ENCODE measurements around the gene MGST3.
A peak's percentile ranks its signal among the peaks of the same experiment; 100 is the strongest.
"Not testable (repeated sequence)": the region's sequence is repeated elsewhere in the genome, so short reads cannot be mapped to it uniquely, and the experiment has no call there.

The MGST3 gene

DNA sequence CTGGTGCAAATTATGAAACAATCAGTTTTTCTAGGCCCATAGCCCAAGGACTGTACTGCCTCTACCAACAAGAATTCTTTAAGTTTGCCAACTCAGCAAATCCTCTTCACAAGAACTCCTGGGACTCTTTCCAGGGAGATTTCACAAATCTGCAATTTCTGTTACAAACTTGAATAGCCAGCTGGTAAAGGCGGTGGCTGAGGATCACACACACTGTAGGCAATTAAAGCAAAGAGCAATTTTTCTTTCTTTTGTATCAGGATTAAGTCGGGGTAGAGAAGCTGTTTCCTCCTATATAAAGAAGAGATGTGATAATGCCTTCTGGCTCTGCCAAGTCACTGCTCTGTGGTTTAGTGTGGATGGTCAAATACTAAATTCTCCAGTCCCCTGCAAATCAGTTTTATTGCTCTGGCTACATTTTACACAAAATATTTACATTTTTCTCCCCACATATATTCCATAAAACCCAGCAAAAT, 65.6 kb downstream of the MGST3 start:
- no peak for DNase-seq (ENCODE audit: low read depth in 1 of 2, low spot score in 1 of 2)
- Histone ChIP-seq H3K27ac (replicated peaks) (peak overlapping the region; percentile 9), H3K27me3 (ENCODE audit: insufficient read depth, poor library complexity, severe bottlenecking) (no peaks in the 10 kb centered on the region), H3K4me3 (replicated peaks; ENCODE audit: insufficient read depth, low read length) (peak overlapping the region; percentile 69)
- TF ChIP-seq CTCF (IDR thresholded peaks at IDR 0.05; ENCODE audit: insufficient read depth, low read length) (no peak), SPI1 (IDR thresholded peaks at IDR 0.05; ENCODE audit: borderline replicate concordance, low read depth) (no peak)

DNA sequence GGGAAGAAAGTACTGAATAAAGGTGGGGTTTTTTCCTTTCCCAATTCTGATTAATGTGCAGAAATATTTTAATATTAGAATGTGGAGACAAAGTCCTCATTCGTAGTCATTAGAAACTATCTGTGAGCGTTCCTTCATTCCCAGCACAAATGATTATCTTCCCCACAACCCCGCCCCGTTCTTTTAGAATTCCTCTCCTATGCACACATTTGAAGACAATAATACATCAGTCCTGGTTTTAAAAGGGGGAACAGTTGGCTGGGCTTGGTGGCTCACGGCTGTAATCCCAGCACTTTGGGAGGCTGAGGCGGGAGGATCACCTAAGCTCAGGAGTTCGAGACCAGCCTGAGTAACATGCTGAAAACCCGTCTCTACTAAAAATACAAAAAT, 66.5 kb downstream of the MGST3 start:
- Histone ChIP-seq H3K27ac (replicated peaks) (peak overlapping the region; percentile 87), H3K27me3 (ENCODE audit: insufficient read depth, poor library complexity, severe bottlenecking) (no peaks in the 10 kb centered on the region), H3K4me3 (replicated peaks; ENCODE audit: insufficient read depth, low read length) (peak overlapping the region; percentile 69)
- TF ChIP-seq SPI1 (IDR thresholded peaks at IDR 0.05; ENCODE audit: borderline replicate concordance, low read depth) (no peak), GABPA (IDR thresholded peaks at IDR 0.05; ENCODE audit: low read depth) (no peak)
- DNase-seq (ENCODE audit: low read depth in 1 of 2, low spot score in 1 of 2) = no peak

GRCh38 chr1:165697881-165698760, 67.1 kb downstream of the MGST3 start, which contains the start of gene ALDH9A1:
ALDH9A1 (minus strand) TSS chr1:165698562; CDS start chr1:165698558, 4 bp downstream.
- H3K4me3 ChIP-seq (replicated peaks; ENCODE audit: insufficient read depth, low read length) = peak within 1 kb of the TSS; percentile 69
- H3K27ac ChIP-seq (replicated peaks) = peak within 1 kb of the TSS; percentile 87
- no peaks in the 10 kb centered on the region for H3K27me3 ChIP-seq (ENCODE audit: insufficient read depth, poor library complexity, severe bottlenecking)
- peak; percentile 81 to 91 for DNase-seq (ENCODE audit: low read depth in 1 of 2, low spot score in 1 of 2)
- peak; percentile 45; the same call in 1 of the 2 replicates for TF ChIP-seq GABPA (IDR thresholded peaks at IDR 0.05; ENCODE audit: low read depth)
- TF ChIP-seq REST (IDR thresholded peaks at IDR 0.05; ENCODE audit: insufficient replicate concordance, low read depth) = peak; percentile 48
- no peak for TF ChIP-seq SPI1 (IDR thresholded peaks at IDR 0.05; ENCODE audit: borderline replicate concordance, low read depth)
- peak; percentile 84 for TF ChIP-seq POLR2AphosphoS5 (IDR thresholded peaks at IDR 0.05; ENCODE audit: low read depth)
- TF ChIP-seq CTCF (IDR thresholded peaks at IDR 0.05; ENCODE audit: insufficient read depth, low read length) = no peak

DNA sequence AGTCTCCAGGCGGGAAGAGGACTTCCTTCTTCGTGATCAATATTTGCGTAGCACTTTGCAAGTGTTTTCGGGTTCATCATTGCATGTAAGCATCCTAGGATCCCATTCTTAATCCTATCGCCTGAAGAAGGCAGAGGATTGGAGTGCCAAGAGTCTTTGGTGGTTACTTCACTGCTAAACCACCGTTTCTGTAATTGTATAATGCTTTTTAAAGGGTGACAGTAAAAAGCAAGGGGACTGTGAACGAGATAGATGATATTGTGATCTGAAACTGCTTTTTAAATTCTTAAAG, 67.7 kb downstream of the MGST3 start:
- H3K27me3 ChIP-seq (ENCODE audit: insufficient read depth, poor library complexity, severe bottlenecking) = no peaks in the 10 kb centered on the region
- H3K4me3 ChIP-seq (replicated peaks; ENCODE audit: insufficient read depth, low read length) = peak overlapping the region; percentile 69
- TF ChIP-seq SPI1 (IDR thresholded peaks at IDR 0.05; ENCODE audit: borderline replicate concordance, low read depth) (peak; percentile 26; the same call in 1 of the 2 replicates), CTCF (IDR thresholded peaks at IDR 0.05; ENCODE audit: insufficient read depth, low read length) (no peak), GABPA (IDR thresholded peaks at IDR 0.05; ENCODE audit: low read depth) (no peak), POLR2AphosphoS5 (IDR thresholded peaks at IDR 0.05; ENCODE audit: low read depth) (no peak; the same call in 1 of the 2 replicates)
- peak overlapping the region; percentile 87 for H3K27ac ChIP-seq (replicated peaks)
- DNase-seq (ENCODE audit: low read depth in 1 of 2, low spot score in 1 of 2) = no peak

GRCh38 chr1:165699577-165699976, 68.5 kb downstream of the MGST3 start:
- no peak overlapping the region for H3K4me3 ChIP-seq (replicated peaks; ENCODE audit: insufficient read depth, low read length)
- H3K27me3 ChIP-seq (ENCODE audit: insufficient read depth, poor library complexity, severe bottlenecking) = no peaks in the 10 kb centered on the region
- no peak overlapping the region for H3K27ac ChIP-seq (replicated peaks)
- no peak for DNase-seq (ENCODE audit: low read depth in 1 of 2, low spot score in 1 of 2)
- TF ChIP-seq REST (IDR thresholded peaks at IDR 0.05; ENCODE audit: insufficient replicate concordance, low read depth) = no peak

- not testable (repeated sequence) for H3K27ac ChIP-seq (replicated peaks); H3K27me3 ChIP-seq (ENCODE audit: insufficient read depth, poor library complexity, severe bottlenecking); DNase-seq (ENCODE audit: low read depth in 1 of 2, low spot score in 1 of 2); H3K4me3 ChIP-seq (replicated peaks; ENCODE audit: insufficient read depth, low read length)
Observed at GRCh38 chr1:165701922-165702321, 70.9 kb downstream of the MGST3 start.

Measured in HL-60 (cell line).